Activated CD4-positive, alpha-beta T cell treated with anti-CD3 and anti-CD28 coated beads for 36 hours (primary cell): ENCODE measurements around the gene MACROD1. TPM values are rescaled to one million over a fixed set of nuclear protein-coding genes. Genes with fewer than 3 reads are reported as not detected.

ENCODE experiments used
- ATAC-seq: fragments of 200-7000 bp; cut with Tn5 transposase; one replicate; pipeline ENCODE4 v1.10.0; 2021; ENCODE audit warnings: mild to moderate bottlenecking, moderate library complexity
- CTCF ChIA-PET: fragments of 350-600 bp; sonication (Branson Sonifier 250); formaldehyde crosslinking; loops from one replicate; lab custom pipeline; 2021; ENCODE audit warnings: antibody characterized with exemption; lab: Charles Lee
- POLR2A ChIA-PET: fragments of 350-600 bp; sonication (Branson Sonifier 250); formaldehyde crosslinking; loops from one replicate; lab custom pipeline; 2021; ENCODE audit warnings: antibody characterized with exemption, inconsistent platforms; lab: Charles Lee
- DNase-seq: peaks from one replicate; pipeline ENCODE4 v3.0.0-alpha.2; 2020
- H3K27ac Mint-ChIP-seq: one replicate; pipeline ENCODE4 v1.8.0; 2021; ENCODE audit warnings: mixed read lengths
- H3K27me3 Mint-ChIP-seq: one replicate; pipeline ENCODE4 v1.8.0; 2021; ENCODE audit warnings: mixed read lengths
- H3K36me3 Mint-ChIP-seq: one replicate; pipeline ENCODE4 v1.8.0; 2021; ENCODE audit warnings: low read depth, mixed read lengths
- H3K4me1 Mint-ChIP-seq: one replicate; pipeline ENCODE4 v1.8.0; 2021; ENCODE audit warnings: mixed read lengths
- H3K4me3 Mint-ChIP-seq: one replicate; pipeline ENCODE4 v1.8.0; 2021; ENCODE audit warnings: mild to moderate bottlenecking, moderate library complexity, mixed read lengths
- H3K9me3 Mint-ChIP-seq: one replicate; pipeline ENCODE4 v1.8.0; 2021; ENCODE audit warnings: low read depth, mixed read lengths
- intact Hi-C, 2 experiments: fragments of 100-400 bp; cut with DNase I in 1 of 2; cut with micrococcal nuclease in 1 of 2; formaldehyde crosslinking; loops; one replicate each; pipeline versions ENCODE4 v1.14.2 to v1.15.1; 2022 to 2024; cut with DNase I, micrococcal nuclease
- total RNA-seq, 2 experiments: library from RNA; stranded (reverse); gene quantifications; one replicate each; pipeline ENCODE4 v1.2.3, GENCODE V29; 2021

Gene MACROD1
- total RNA-seq, 2 experiments from 2014 or later: 26.4 to 28.6 TPM

DNA sequence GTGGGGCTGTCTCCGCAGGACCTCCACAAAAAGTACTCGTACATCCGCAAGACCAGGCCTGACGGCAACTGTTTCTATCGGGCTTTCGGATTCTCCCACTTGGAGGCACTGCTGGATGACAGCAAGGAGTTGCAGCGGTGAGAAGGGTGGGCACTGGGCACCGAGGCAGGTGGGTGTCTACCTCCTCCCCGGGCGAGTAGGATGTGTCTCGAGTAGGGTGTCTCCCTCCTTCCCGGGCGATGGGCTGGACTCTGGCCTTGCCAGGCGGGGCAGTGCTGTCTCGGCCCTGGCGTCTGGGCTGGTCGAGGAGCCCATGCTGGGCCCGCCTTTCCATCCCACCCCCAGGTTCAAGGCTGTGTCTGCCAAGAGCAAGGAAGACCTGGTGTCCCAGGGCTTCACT lies 169.4 kb downstream of the MACROD1 start:
- H3K36me3 Mint-ChIP-seq: peaks cover 30% of the 10 kb centered on the region
- DNase-seq (no peak), ATAC-seq (no peak)
- peaks cover 2% of the 10 kb centered on the region for H3K27me3 Mint-ChIP-seq
- H3K4me3 Mint-ChIP-seq: no peak overlapping the region
- intact Hi-C loops: no loop called here
- CTCF ChIA-PET: no interaction called here
- POLR2A ChIA-PET: no interaction called here
- H3K9me3 Mint-ChIP-seq: no peaks in the 10 kb centered on the region
- H3K27ac Mint-ChIP-seq: no peak overlapping the region
- peaks cover 7% of the 10 kb centered on the region for H3K4me1 Mint-ChIP-seq

DNA sequence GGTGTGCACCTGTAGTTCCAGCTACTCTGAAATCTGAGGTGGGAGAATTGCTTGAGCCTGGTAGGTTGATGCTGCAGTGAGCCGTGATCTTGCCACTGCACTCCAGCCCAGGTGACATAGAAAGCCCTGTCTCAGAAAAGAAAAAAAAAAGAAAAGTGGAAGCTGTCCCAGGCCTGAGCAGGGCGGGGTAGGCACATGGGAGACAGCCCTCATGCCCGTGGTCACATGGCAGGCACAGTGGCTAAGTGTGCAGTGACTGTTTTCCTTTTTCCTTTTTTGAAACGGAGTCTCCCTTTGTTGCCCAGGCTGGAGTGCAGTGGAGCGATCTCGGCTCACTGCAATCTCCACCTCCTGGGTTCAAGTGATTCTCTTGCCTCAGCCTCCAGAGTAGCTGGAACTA lies 171.9 kb downstream of the MACROD1 start:
- POLR2A ChIA-PET: interaction anchor here (0.6 to 0.7 kb wide), 2 partner anchors 81 to 382 kb away, joined by 3 to 6 read pairs; no protein-coding TSS in a partner anchor
- H3K27ac Mint-ChIP-seq: no peak overlapping the region
- H3K9me3 Mint-ChIP-seq: no peaks in the 10 kb centered on the region
- H3K4me1 Mint-ChIP-seq: peaks cover 4% of the 10 kb centered on the region
- no peak overlapping the region for H3K4me3 Mint-ChIP-seq
- ATAC-seq: no peak
- CTCF ChIA-PET: interaction anchor here (0.7 kb wide), 1 partner anchor 10 kb away, joined by 3 read pairs; no protein-coding TSS in a partner anchor
- peaks cover 44% of the 10 kb centered on the region for H3K36me3 Mint-ChIP-seq
- intact Hi-C loops: no loop called here
- no peak for DNase-seq
- no peaks in the 10 kb centered on the region for H3K27me3 Mint-ChIP-seq

DNA sequence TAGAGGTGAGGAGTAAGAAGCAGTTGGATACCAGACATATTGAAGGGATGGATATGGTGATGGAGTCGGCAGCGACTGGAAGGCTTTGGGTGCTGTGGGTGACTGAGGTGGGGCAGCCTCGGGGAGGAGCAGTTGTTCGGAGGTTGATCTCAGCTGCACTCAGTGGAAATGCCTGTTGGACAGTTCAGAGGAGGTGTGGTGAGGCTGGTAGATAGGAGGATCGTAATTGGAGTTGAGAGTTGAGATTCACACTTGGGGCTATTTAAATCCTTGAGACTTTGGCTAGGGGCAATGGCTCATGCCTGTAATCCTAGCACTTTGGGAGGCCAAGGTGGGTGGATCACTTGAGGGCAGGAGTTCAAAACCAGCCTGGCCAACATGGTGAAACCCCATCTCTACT lies 172.8 kb downstream of the MACROD1 start:
- DNase-seq (no peak), ATAC-seq (no peak)
- no peak overlapping the region for H3K27ac Mint-ChIP-seq
- H3K4me3 Mint-ChIP-seq: no peak overlapping the region
- H3K4me1 Mint-ChIP-seq: peaks cover 9% of the 10 kb centered on the region
- ChIA-PET POLR2A (no interaction called here), CTCF (no interaction called here)
- peaks cover 49% of the 10 kb centered on the region for H3K36me3 Mint-ChIP-seq
- intact Hi-C loops: no loop called here
- H3K9me3 Mint-ChIP-seq: no peaks in the 10 kb centered on the region
- no peaks in the 10 kb centered on the region for H3K27me3 Mint-ChIP-seq

DNA sequence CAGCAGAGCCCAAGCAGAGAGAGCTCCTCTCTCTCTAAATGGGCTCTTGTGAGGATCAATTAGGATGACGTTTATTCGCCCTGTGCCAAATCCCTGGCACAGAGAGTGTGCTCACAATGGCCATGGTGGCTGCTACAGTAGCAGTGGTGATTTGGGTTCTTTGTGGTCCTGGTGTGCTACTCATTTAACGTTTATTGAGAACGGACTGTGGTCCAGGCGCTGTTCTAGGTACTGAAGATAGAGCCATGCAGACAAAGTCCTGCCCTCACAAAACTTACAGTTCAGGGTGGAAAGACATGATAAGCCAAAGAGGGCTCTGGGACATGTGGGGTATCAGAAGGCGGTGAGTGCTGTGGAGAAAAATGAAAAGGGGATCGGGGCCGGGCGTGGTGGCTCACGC lies 174.4 kb downstream of the MACROD1 start:
- no peaks in the 10 kb centered on the region for H3K27me3 Mint-ChIP-seq
- peaks cover 44% of the 10 kb centered on the region for H3K36me3 Mint-ChIP-seq
- peaks cover 18% of the 10 kb centered on the region for H3K4me1 Mint-ChIP-seq
- no peak overlapping the region for H3K4me3 Mint-ChIP-seq
- intact Hi-C loops: no loop called here
- ATAC-seq (no peak), DNase-seq (no peak)
- ChIA-PET POLR2A (interaction anchor here (0.5 kb wide), 1 partner anchor 355 kb away, joined by 3 read pairs; no protein-coding TSS in a partner anchor), CTCF (interaction anchor here (0.9 to 2.1 kb wide), 2 partner anchors 9 to 156 kb away, joined by 3 to 13 read pairs; no protein-coding TSS in a partner anchor)
- no peak overlapping the region for H3K27ac Mint-ChIP-seq
- H3K9me3 Mint-ChIP-seq: no peaks in the 10 kb centered on the region

DNA sequence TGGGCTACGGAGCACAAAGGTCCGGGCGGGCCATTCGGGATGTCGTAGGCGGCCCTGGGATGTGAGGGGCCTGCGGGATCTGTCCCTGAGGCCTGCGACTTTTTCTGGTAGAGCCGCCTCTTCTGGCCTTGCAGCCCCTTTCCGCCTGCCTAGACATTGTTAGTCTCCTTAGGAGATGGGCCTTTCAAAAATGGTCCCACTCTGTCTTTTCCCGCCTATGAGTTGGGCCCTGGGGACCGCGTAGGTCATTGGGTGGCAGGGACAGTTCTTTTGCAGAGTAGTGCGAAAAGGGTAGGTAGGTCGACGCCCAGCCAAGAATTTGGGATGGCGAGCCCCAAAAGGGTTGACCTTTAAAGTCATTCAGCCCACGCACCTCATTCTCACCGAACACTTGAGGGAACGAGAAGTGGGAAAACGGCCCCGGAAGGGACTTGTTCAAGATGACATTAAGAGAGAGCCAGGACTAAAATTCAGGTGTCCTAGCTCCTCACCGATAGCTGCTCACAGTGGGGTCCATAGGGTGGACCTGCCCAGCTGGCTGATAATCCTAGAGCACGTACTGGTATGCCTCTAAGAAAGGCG lies 178.9 kb downstream of the MACROD1 start:
- ATAC-seq: no peak
- intact Hi-C loops: loop anchor here (1.0 to 10.0 kb wide), 13 partner anchors 10 to 1106 kb away; partner anchors contain the start of genes COX8A (in 2 of the 2), BAD (in 1 of the 2), CATSPERZ (in 1 of the 2) and DNAJC4 (in 1 of the 2)
- ChIA-PET CTCF (interaction anchor here (0.8 kb wide), 1 partner anchor 1364 kb away, joined by 3 read pairs; no protein-coding TSS in a partner anchor), POLR2A (interaction anchor here (0.5 to 0.6 kb wide), 2 partner anchors 10 to 807 kb away, joined by 3 read pairs; no protein-coding TSS in a partner anchor)
- H3K4me1 Mint-ChIP-seq: peaks cover 26% of the 10 kb centered on the region
- peak overlapping the region; percentile 67 for H3K27ac Mint-ChIP-seq
- no peaks in the 10 kb centered on the region for H3K9me3 Mint-ChIP-seq
- peaks cover 28% of the 10 kb centered on the region for H3K36me3 Mint-ChIP-seq
- H3K4me3 Mint-ChIP-seq: peak overlapping the region; percentile 76
- DNase-seq: no peak
- H3K27me3 Mint-ChIP-seq: no peaks in the 10 kb centered on the region

DNA sequence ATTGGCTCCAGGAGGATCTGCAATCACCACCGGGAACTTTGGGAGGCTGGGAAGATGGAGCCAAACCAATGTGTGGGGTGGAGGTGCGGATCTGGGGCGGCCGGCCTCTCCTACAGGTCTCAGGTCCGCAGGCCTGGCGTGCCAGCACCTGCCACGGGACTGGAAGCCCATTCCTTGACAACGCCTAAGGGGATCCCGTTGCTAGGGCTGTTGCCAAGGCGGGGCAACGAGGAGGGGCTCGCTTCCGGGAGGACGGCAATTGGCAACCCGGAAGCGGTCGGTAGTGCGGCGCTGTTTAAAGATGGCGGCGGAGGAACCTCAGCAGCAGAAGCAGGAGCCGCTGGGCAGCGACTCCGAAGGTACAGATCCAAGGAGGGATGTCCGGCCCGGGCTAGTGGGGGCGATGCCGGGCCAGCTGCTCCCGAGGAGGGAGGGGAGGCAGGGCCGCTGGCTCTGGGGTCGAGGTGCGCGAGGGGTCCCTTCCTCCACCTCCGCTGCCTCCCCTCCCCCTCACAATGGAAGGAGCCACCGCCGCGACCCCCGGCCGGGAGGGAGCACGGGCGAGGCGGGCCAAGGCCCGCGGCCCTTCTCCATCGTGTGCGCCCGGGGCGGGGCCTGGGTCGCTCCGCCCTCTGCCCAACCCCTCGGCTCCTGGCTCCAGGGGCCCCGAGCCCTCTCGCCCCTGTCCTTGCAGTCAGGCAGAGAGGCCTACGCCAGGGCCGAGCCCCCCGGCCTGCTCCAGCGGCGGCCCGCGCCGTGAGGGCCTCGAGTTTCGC lies 179.6 kb downstream of the MACROD1 start, which contains the start of gene OTUB1:
TSS of gene OTUB1 (plus strand) at position 283 of the 776 bp plus-strand sequence. CDS start at position 302, 19 bp downstream.
- peak; percentile 92 for ATAC-seq
- peaks cover 23% of the 10 kb centered on the region for H3K36me3 Mint-ChIP-seq
- H3K4me1 Mint-ChIP-seq: peaks cover 23% of the 10 kb centered on the region
- H3K4me3 Mint-ChIP-seq: peak within 1 kb of the TSS; percentile 93
- DNase-seq: peak; percentile 94
- H3K27me3 Mint-ChIP-seq: no peaks in the 10 kb centered on the region
- H3K9me3 Mint-ChIP-seq: no peaks in the 10 kb centered on the region
- peak within 1 kb of the TSS; percentile 89 for H3K27ac Mint-ChIP-seq
- POLR2A ChIA-PET: interaction anchor here (0.9 kb wide), 1 partner anchor 148 kb away, joined by 3 read pairs; the partner anchor contains the start of gene MARK2
- CTCF ChIA-PET: interaction anchor here (0.8 to 1.1 kb wide), 4 partner anchors 30 to 1363 kb away, joined by 3 to 4 read pairs (median 3); no protein-coding TSS in a partner anchor
- intact Hi-C loops: loop anchor here (1.0 to 10.0 kb wide), 13 partner anchors 11 to 1106 kb away; partner anchors contain the start of genes COX8A (in 2 of the 2), BAD (in 1 of the 2), CATSPERZ (in 1 of the 2) and DNAJC4 (in 1 of the 2)

DNA sequence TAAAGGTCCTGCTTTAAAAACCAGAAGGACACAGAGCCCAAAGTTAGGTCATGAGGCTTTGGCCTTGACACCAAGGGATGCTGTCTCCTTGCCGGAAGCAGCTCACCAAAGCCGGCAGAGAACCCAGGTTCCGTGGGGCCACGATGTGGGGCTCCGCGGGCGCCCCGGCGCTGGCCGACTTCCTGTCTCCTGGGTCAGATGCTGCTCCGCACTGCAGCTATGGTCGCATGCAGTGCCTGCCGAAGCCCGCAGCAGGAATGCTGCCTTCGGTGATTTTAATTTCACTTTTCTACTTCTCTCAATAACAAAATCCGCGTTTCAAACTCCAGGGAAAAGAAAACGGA lies 180.1 kb downstream of the MACROD1 start:
- H3K4me1 Mint-ChIP-seq: peaks cover 23% of the 10 kb centered on the region
- H3K9me3 Mint-ChIP-seq: no peaks in the 10 kb centered on the region
- peaks cover 20% of the 10 kb centered on the region for H3K36me3 Mint-ChIP-seq
- peak; percentile 83 for ATAC-seq
- peak; percentile 81 for DNase-seq
- H3K4me3 Mint-ChIP-seq: peak overlapping the region; percentile 93
- H3K27ac Mint-ChIP-seq: peak overlapping the region; percentile 89
- intact Hi-C loops: loop anchor here (1.0 to 10.0 kb wide), 13 partner anchors 11 to 1105 kb away; partner anchors contain the start of genes COX8A (in 2 of the 2), BAD (in 1 of the 2), CATSPERZ (in 1 of the 2) and DNAJC4 (in 1 of the 2)
- ChIA-PET POLR2A (interaction anchor here (0.9 kb wide), 1 partner anchor 147 kb away, joined by 3 read pairs; the partner anchor contains the start of gene MARK2), CTCF (interaction anchor here (0.9 to 1.1 kb wide), 3 partner anchors 30 to 219 kb away, joined by 3 to 4 read pairs (median 3); no protein-coding TSS in a partner anchor)
- H3K27me3 Mint-ChIP-seq: no peaks in the 10 kb centered on the region

DNA sequence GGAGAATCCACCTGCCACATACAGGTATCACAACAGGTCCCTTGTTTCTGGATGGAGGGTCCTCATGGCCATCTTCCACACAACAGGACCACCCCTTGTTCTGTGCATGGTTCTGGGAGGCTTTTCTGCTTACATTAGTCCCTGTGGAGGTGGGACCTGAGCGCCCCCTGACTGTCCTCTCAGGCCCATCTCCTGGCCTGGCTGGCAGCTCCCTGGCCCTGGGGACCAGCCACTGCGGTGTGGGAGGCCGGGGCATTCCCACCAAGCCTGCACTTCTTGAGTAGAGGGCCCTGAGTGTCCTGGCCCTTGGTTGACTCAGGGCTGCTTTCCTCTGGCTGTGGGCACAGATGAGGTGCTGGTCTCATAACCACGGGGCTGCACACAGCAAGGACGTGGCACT lies 186.5 kb downstream of the MACROD1 start:
- Mint-ChIP-seq H3K27ac (no peak overlapping the region), H3K4me3 (no peak overlapping the region), H3K36me3 (peaks cover 28% of the 10 kb centered on the region), H3K9me3 (no peaks in the 10 kb centered on the region), H3K4me1 (peaks cover 16% of the 10 kb centered on the region), H3K27me3 (no peaks in the 10 kb centered on the region)
- intact Hi-C loops: no loop called here
- CTCF ChIA-PET: no interaction called here
- DNase-seq: no peak
- ATAC-seq: no peak
- POLR2A ChIA-PET: no interaction called here

DNA sequence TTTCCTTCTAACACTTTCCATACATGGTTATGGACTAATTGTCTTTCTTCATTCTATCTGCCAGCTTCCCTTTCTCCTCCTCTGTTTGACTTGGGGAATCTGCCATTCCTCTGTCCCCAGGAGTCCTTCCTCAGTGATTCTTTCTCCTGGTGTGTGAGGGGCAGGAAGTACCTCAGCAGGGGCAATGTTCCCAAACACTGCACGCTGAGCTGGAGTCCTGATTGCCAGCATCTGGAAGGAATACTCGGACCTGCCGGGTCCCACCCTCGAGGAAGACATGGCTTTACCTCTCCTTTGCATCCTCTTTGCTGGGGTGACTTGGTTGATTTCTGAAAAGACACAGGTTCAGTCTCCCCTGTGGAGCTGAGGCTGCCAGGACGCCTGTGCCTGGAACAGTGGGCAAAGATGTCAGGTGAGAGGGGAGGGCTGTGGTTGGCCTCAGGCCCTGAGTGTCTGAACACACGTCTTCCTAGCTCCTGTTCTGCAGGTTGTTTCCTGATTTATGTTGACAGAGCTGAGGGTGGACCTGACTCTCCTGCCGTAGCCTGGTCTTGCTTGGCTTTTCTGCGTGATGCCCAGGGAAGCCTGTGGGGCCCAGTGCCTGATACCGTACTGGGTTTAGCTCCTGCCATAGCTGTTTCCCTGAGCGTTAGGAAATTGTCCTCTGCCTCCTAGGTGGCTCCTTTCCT lies 187.2 kb downstream of the MACROD1 start:
- ChIA-PET POLR2A (interaction anchor here (0.7 kb wide), 1 partner anchor 1158 kb away, joined by 5 read pairs; no protein-coding TSS in a partner anchor), CTCF (interaction anchor here (0.8 kb wide), 1 partner anchor 208 kb away, joined by 3 read pairs; no protein-coding TSS in a partner anchor)
- no peak for DNase-seq
- intact Hi-C loops: no loop called here
- H3K4me3 Mint-ChIP-seq: no peak overlapping the region
- H3K9me3 Mint-ChIP-seq: no peaks in the 10 kb centered on the region
- H3K36me3 Mint-ChIP-seq: peaks cover 31% of the 10 kb centered on the region
- H3K27me3 Mint-ChIP-seq: no peaks in the 10 kb centered on the region
- ATAC-seq: no peak
- H3K4me1 Mint-ChIP-seq: peaks cover 20% of the 10 kb centered on the region
- H3K27ac Mint-ChIP-seq: peak overlapping the region; percentile 34
